COLO829 (cell line): ENCODE results near the gene TOPORS.

ENCODE experiments used
- DNase-seq: peaks from one replicate; pipeline ENCODE4 v3.0.0; 2012; ENCODE audit warnings: low spot score

Gene TOPORS

GRCh38 chr9:32502464-32502863 lies 49.9 kb downstream of the TOPORS start:
- DNase-seq = peak; percentile 28

GRCh38 chr9:32501868-32502267 lies 50.5 kb downstream of the TOPORS start:
- no peak for DNase-seq

GRCh38 chr9:32500768-32501167 lies 51.6 kb downstream of the TOPORS start:
- DNase-seq = peak; percentile 14

- no peak for DNase-seq
Observed at GRCh38 chr9:32497921-32498320, 54.5 kb downstream of the TOPORS start.

- DNase-seq = no peak
Observed at GRCh38 chr9:32490601-32491000, 61.8 kb downstream of the TOPORS start.
